Measurements from ENCODE around the gene OTUD7B. TPM values are rescaled to one million over a fixed set of nuclear protein-coding genes. Genes with fewer than 3 reads are reported as not detected.

OTUD7B gene
- 9.3 to 14.0 TPM (median 12.3 TPM) in 5 replicates for total RNA-seq (2022; extraction: Qiagen RNA extraction)

DNA sequence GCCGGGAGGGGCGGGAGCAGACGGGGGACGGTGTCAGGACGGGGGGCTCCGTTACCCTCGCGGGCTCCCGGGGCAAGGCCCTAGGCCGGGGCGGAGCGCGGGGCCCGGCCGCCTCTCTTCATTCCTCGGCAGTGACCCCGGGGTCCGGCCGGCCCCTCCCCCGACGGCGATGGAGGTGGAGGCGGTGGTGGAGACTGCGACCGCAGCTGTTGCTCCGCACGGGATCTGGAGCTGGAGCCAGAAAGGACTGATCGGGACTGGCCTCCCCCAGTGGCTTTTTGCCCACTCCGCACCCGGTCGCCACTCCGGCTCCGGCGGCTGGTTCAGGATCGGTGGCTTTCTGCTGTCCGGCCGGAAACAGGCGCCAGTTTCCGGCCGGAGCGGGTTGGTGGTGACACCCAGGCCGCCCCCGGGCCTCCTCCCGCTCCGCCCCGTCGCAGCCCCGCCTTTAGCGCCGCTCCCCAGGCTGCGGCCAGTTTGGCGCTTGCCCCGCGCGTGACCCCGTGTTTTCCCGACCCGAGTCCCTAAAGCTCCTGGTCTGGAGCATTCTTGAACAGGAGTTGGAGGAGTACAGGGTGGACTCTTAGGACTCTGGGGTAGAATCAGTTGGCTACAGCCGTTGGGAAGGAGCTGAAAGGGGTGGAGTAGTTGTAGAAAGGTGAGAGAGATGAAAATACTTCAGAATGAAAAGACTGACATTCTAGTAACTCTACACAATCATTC lies at the start of gene OTUD7B:
TSS of gene OTUD7B (minus strand) at position 334 of the 723 bp plus-strand sequence. CDS start 33,216 bp downstream, outside the sequence.

DNA sequence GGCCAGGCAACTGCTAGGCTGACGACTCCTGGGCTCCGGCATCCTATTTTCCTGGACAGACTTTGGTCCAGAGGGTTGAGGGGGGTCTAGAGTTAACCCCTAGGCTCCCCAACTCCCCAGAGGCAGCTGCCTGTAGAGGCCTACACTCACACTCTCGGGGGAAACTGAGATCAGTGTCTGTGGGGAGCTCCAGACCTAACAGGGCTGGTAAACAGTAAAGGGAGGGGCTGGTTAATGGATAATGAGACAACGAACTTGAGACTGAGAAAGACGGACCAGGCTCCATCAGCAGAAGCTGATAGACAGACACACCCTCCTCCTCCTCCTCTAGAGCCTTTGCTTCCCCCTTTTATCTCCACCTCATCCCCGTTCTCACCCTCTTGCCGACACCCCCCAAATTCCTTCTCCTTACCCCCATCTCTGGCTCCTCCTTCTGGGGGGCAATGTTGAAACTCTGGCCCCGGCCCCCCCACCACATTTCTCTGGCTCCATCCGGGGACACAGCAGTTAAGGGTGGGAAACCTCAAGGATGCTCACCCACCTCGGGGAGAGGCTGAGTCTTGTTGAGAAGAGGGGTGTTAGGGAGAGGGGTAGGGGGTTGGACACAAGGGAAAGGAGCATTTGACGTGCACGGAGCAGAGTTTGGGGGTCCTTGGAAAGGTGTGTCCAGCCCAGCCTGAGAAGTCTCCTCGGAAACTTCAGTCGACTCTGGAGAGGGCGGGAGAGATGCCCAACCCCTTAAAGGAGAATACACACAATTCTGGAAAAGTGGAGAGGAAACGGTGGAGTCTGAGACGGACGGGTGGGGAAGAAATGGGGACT lies 74.1 kb downstream of the OTUD7B start, which contains the start of gene MTMR11:
TSS of gene MTMR11 (minus strand) at position 710 of the 822 bp plus-strand sequence. CDS start at position 478, 232 bp downstream.

DNA sequence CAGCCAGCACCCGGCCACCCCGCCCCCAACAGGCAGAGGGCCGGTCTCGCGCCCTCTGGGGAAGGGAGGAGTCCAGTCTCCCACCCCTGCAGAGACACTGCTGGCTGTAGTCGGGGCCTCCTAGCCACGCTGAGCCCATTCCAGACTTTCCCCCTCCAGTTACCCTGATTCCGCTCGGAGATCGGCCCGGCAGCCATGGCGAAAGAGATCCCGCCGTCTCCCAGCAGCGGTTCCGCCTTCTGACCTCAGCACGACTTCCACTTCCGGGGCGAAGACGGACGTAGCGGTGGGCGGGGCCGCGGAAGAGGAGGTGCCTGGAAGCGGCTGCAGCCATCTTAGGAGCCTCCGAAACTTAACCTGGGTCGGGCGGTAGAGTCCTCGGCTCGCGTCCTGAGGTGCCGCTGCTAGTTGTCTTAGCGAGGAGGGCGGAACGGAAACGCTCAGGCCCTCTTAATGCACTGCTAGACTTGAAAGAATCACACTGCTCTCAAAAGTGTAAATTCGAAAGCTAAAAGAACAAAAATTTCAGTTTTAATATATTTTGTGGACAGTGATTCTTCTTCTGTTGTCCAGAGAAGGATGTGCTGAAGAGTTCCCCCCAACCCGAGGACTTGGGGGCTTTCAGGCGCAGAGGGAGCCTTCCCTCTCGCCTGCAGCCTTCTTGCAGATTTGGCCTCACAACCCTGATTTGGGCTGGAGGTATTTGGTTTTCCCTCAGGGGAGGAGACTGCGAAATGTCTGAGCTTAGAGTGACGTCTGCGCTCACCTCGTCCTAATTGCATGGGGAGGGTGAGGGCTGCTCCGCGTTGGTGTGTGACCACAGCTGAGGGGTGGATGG lies 82.7 kb downstream of the OTUD7B start, which contains the start of gene SF3B4:
TSS of gene SF3B4 (minus strand) at position 241 of the 838 bp plus-strand sequence. CDS start at position 197, 44 bp downstream.

DNA sequence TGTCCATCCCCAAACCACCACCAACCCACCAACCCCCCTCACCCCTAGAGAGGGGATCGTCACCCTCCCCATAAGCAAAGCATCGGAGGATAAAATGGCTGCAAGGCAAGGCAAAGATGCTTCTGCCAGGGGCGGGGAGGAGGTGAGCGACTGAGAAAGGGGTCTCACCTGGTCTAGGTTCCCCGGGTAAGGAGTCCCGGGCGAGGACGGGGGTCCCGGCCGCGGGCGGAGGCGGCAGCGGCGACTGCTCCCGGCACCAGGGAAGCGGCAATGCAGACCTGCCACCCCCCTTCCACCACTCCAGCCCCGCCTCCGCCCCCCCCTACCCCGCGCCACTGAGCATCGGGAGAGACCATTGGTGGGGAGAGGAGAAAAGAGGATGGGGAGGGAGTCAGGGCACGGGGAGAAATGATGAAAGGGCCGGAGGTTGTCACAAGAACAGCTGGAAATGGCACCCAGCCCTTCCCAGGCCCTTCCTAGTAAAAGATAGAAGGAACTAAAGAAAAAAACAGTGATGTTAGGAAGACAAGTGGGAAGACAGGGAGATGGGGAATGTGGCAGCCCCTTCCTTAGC lies 92.9 kb downstream of the OTUD7B start, which contains the start of gene SV2A:
TSS of gene SV2A (minus strand) at position 274 of the 574 bp plus-strand sequence. CDS start 4,004 bp downstream, outside the sequence.

DNA sequence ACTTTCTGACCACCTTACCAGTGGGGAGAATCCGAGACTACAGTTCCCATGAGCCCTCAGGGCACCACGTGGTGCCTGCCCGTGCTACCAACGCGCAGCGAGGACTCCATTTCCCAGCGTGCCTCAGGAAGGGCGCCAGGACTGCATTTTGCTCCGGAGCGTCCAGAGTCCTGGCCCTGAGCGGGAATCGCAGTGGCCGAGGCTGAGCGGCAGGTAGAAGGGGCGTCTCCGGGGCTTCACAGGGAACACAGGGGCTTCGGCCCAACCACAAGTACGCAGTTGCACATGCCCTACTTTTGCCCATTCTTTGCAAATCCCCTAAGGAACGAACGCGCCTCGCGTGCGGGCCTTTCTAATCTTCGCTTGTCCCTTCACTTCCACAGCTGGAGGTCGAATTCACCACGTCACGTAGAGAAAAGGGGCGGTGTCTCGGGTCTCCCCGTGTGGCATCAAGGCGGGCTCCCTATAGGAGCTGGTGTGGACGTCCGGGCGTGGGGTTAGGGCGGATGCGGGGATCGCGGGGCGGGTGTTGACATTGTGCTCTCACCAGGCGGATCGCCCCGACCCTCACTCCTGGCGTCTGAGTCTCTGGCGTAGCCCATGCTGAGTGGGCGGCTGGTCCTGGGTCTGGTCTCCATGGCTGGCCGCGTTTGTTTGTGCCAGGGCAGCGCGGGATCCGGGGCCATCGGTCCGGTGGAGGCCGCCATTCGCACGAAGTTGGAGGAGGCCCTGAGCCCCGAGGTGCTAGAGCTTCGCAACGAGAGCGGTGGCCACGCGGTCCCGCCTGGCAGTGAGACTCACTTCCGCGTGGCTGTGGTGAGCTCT lies 110.9 kb downstream of the OTUD7B start, which contains the start of gene BOLA1:
TSS of gene BOLA1 (plus strand) at position 109 of the 825 bp plus-strand sequence. CDS start at position 601, 492 bp downstream.

Other genes starting within 250 kb of the OTUD7B start
- not detected in 5 replicates for gene FCGR1A, start 228.0 kb downstream of the OTUD7B start, total RNA-seq (2022; extraction: Qiagen RNA extraction)
- gene BOLA1, start 111.2 kb downstream of the OTUD7B start, total RNA-seq (2022; extraction: Qiagen RNA extraction) = 13.3 to 24.5 TPM (median 22.2 TPM) in 5 replicates
- gene SV2A, start 92.9 kb downstream of the OTUD7B start, total RNA-seq (2022; extraction: Qiagen RNA extraction) = 0.05 to 0.17 TPM (median 0.10 TPM) in 5 replicates
- 119 to 139 TPM (median 126 TPM) in 5 replicates for gene SF3B4, start 82.9 kb downstream of the OTUD7B start, total RNA-seq (2022; extraction: Qiagen RNA extraction)
- gene MTMR11, start 73.8 kb downstream of the OTUD7B start, total RNA-seq (2022; extraction: Qiagen RNA extraction) = 7.3 to 9.8 TPM (median 8.1 TPM) in 5 replicates
- gene VPS45, start 57.0 kb upstream of the OTUD7B start, total RNA-seq (2022; extraction: Qiagen RNA extraction) = 14.8 to 17.4 TPM (median 15.9 TPM) in 5 replicates
- gene PLEKHO1, start 139.2 kb upstream of the OTUD7B start, total RNA-seq (2022; extraction: Qiagen RNA extraction) = 6.6 to 8.8 TPM (median 6.9 TPM) in 5 replicates
- gene ANP32E, start 225.4 kb upstream of the OTUD7B start, total RNA-seq (2022; extraction: Qiagen RNA extraction) = 33.9 to 46.7 TPM (median 43.0 TPM) in 5 replicates
- not detected in 5 replicates for gene CA14, start 247.0 kb upstream of the OTUD7B start, total RNA-seq (2022; extraction: Qiagen RNA extraction)

Data from A549 treated with Mapracorat at 1 μM for 4 hours (cell line).